Hepatocyte (in vitro differentiated cells): ENCODE results near the gene ZNF398.

Experiments used
- EZH2 ChIP-seq: fragments of 200-600 bp; sonication (generic); IDR thresholded peaks from 2 replicates; pipeline ENCODE4 v1.6.1; 2016; ENCODE audit warnings: antibody characterized with exemption, mild to moderate bottlenecking, borderline replicate concordance
- EZH2phosphoT487 ChIP-seq: fragments of 200-600 bp; sonication (generic); IDR thresholded peaks from one replicate; pipeline ENCODE4 v1.6.1; 2018; ENCODE audit warnings: antibody characterized with exemption, mild to moderate bottlenecking, low read depth, moderate library complexity; ENCODE audit not compliant: unreplicated experiment, severe bottlenecking
- TF ChIP-seq, protein P1 (sequence below): fragments of 200-600 bp; sonication (generic); IDR thresholded peaks from 2 replicates; pipeline ENCODE4 v1.5.1; 2016; ENCODE audit warnings: antibody characterized with exemption, mild to moderate bottlenecking; ENCODE audit not compliant: poor library complexity

DNA sequence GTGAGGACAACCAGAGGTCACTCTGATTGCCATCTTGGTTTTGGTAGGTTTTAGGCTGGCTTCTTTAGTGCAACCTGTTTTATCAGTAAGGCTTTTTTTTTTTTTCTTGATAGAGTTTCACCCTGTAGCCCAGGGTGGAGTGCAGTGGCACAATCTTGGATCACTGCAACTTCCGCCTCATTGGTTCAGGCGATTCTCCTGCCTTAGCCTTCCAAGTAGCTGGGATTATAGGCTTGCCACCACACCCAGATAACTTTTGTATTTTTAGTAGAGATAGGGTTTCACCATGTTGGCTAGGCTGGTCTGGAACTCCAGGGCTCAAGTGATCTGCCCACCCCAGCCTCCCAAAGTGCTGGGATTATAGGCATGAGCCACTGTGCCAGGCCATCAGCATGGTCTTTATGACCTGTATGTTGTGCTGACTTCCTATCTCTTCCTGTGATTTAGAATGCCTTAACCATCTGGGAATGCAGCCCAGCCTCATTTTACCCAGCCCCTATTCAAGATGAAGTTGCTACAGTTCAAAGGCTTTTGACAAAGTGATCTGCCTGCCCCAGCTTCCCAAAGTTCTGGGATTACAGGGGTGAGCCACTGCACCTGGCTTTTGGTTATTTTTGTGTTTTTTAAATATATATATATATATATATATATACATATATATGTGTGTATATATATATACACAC is 14.1 kb upstream of the ZNF398 start:
- TF ChIP-seq, protein P1, sequence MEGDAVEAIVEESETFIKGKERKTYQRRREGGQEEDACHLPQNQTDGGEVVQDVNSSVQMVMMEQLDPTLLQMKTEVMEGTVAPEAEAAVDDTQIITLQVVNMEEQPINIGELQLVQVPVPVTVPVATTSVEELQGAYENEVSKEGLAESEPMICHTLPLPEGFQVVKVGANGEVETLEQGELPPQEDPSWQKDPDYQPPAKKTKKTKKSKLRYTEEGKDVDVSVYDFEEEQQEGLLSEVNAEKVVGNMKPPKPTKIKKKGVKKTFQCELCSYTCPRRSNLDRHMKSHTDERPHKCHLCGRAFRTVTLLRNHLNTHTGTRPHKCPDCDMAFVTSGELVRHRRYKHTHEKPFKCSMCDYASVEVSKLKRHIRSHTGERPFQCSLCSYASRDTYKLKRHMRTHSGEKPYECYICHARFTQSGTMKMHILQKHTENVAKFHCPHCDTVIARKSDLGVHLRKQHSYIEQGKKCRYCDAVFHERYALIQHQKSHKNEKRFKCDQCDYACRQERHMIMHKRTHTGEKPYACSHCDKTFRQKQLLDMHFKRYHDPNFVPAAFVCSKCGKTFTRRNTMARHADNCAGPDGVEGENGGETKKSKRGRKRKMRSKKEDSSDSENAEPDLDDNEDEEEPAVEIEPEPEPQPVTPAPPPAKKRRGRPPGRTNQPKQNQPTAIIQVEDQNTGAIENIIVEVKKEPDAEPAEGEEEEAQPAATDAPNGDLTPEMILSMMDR, result no peak
- no peak for TF ChIP-seq EZH2
- no peak for TF ChIP-seq EZH2phosphoT487
